WI38 (cell line): ENCODE data around the gene OR6N2.

Experiments
- H3K4me3 ChIP-seq: 2 replicates; pipeline ENCODE4 v1.5.1; 2011; ENCODE audit warnings: low read depth, mild to moderate bottlenecking, control low read depth, low read length
- CTCF ChIP-seq: IDR thresholded peaks from 2 replicates; pipeline ENCODE4 v1.5.1; 2012; ENCODE audit warnings: low read depth, mild to moderate bottlenecking, control low read depth, low read length

Gene OR6N2

DNA sequence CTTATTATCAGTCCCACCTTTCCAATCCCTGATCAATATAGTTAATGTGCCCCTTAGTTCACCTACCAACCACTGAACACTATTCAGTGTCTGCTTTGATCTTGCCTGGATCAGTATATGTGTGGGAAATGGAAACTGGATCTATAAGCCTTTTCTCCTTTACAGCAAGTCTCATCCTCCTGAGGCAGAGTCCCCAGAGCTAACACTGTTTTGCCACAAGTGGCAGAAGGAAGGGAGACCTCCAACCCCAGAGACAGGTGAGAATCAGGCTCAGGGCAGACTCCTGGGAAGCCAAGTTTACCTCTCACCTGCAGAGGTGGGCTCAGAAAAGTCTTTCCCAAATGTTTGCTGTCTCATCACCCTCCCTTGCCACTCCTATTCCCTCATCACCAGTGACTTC, at the start of gene OR6N2:
OR6N2 (minus strand) TSS at position 101 of the 400 bp plus-strand sequence. CDS start 3,569 bp downstream, outside the sequence.
- no peak within 1 kb of the TSS for H3K4me3 ChIP-seq
- no peak for TF ChIP-seq CTCF

DNA sequence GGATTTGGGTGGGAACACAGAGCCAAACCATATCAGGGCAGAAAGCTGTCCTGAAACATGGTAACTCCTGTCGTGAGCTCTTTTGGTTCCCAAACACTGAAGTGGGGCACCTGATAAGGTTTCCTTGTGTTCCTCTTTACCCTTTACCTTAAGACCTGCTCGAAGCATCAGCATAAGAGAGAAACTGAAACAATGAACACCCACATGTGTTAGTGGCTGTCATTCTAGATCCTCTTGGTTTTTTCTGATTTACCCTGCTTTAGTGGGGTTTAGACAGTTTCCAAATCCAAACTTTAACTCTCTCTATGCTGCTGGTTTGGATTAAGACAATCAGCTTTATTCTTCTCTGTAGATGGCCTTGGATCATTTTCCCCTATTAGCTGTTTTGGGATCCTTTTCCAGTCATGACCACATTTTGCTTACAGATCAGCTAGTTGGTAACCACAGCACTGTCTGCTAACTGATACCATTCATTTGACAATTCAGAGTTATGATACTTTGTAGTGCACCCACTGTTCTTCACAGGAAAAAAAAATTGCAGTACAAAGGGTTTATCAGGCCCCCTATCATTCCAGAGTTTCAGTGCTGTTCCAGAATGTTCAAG, 49.2 kb upstream of the OR6N2 start:
- no peak for TF ChIP-seq CTCF

GRCh38 chr1:158821723-158822122, 40.7 kb upstream of the OR6N2 start:
- H3K4me3 ChIP-seq, result no peak overlapping the region
- no peak for TF ChIP-seq CTCF

More for the DNA sequence above, 49.2 kb upstream of the OR6N2 start:
- H3K4me3 ChIP-seq, result no peak overlapping the region

GRCh38 chr1:158819461-158820443, 38.7 kb upstream of the OR6N2 start:
- no peak for TF ChIP-seq CTCF
- H3K4me3 ChIP-seq, result no peak overlapping the region

DNA sequence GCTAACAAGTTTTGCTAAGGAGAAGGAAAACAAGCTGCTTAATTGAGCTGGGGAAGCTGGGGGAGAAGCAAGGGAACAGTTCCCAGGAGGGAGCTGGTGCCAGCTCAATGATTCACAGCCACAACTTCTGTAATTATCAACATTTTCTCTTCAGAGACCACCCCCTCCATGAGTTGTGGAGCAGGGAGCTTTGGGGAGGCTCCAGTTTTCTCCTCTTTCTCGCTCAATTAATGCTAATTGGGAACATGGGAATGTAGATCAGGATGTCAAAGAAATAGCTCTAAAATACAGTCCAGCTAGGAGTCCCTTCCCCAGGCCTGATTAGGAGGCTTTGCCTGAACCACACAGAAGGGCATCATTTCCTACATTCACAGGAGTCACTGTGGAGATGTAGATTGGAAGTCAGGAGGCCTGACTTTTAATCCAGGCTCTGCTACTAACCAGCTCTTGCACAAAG, 38.0 kb upstream of the OR6N2 start:
- no peak overlapping the region for H3K4me3 ChIP-seq
- TF ChIP-seq CTCF, result no peak

DNA sequence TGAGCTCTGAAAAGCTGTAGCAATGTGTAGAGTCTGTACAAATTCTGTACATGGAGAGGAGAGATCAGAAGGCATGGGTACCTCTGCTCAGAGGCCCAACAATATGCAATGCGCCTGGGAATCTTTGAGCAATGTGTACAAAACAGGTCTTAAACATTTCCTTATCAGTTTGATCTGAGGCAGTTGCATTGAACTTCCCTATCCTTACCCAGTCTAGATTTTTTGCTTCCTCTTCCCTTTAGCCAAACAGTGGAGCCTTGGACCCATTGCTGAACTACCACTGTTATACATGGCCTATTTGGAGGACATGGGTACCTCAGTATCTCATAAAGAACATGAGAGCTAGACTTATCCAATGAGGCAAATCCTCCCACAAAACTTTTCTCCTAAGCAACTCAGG, 37.6 kb upstream of the OR6N2 start:
- TF ChIP-seq CTCF, result no peak
- no peak overlapping the region for H3K4me3 ChIP-seq

- H3K4me3 ChIP-seq, result no peak overlapping the region
- TF ChIP-seq CTCF, result no peak
Observed at GRCh38 chr1:158814970-158815369, 34.0 kb upstream of the OR6N2 start.
